Upper lobe of right lung (tissue), 1 donor: ENCODE data around the gene C3orf20. TPM values are rescaled to one million over a fixed set of nuclear protein-coding genes. Genes with fewer than 3 reads are reported as not detected.
A peak's percentile ranks its signal among the peaks of the same experiment; 100 is the strongest.

Experiments
- ATAC-seq: fragments of 200-7000 bp; cut with Tn5 transposase; one replicate; pipeline ENCODE4 v1.9.1; 2020; ENCODE audit warnings: mild to moderate bottlenecking, moderate library complexity
- DNase-seq: peaks from one replicate; pipeline ENCODE4 v3.0.0-alpha.2; 2020
- H3K27ac ChIP-seq: fragments of 200-600 bp; one replicate; pipeline ENCODE4 v1.8.0; 2022
- H3K27me3 ChIP-seq: fragments of 200-600 bp; one replicate; pipeline ENCODE4 v1.8.0; 2022; ENCODE audit warnings: mild to moderate bottlenecking
- H3K36me3 ChIP-seq: fragments of 200-600 bp; one replicate; pipeline ENCODE4 v1.8.0; 2022
- H3K4me1 ChIP-seq: fragments of 200-600 bp; one replicate; pipeline ENCODE4 v1.8.0; 2022
- H3K4me3 ChIP-seq: fragments of 200-600 bp; one replicate; pipeline ENCODE4 v1.8.0; 2022; ENCODE audit warnings: mild to moderate bottlenecking
- H3K9me3 ChIP-seq: fragments of 200-600 bp; one replicate; pipeline ENCODE4 v1.8.0; 2022
- intact Hi-C: fragments of 100-400 bp; cut with DNase I; formaldehyde crosslinking; loops from one replicate; pipeline ENCODE4 v1.11.0; 2022
- total RNA-seq: library from RNA; stranded (reverse); fragmentation: NEBNext Ultra II Directional; extraction: Animal tissue kit (Norgen Biotek cat#: 25700); gene quantifications from one replicate; pipeline ENCODE4 v1.2.1, GENCODE V29; 2021
- TF ChIP-seq, protein P1 (sequence below): fragments of 200-600 bp; IDR thresholded peaks from one replicate; pipeline ENCODE4 v1.8.0; 2022; ENCODE audit warnings: antibody characterized with exemption
- donor health status: DM: no; HTN: yes; CAD: no; lungs with severe emphysema.

C3orf20 gene
- total RNA-seq, 1 donor from 2014 or later: 0.14 TPM

- H3K4me1 ChIP-seq: peaks cover 19% of the 10 kb centered on the region
- peaks cover 4% of the 10 kb centered on the region for H3K27me3 ChIP-seq
- TF ChIP-seq, protein P1, sequence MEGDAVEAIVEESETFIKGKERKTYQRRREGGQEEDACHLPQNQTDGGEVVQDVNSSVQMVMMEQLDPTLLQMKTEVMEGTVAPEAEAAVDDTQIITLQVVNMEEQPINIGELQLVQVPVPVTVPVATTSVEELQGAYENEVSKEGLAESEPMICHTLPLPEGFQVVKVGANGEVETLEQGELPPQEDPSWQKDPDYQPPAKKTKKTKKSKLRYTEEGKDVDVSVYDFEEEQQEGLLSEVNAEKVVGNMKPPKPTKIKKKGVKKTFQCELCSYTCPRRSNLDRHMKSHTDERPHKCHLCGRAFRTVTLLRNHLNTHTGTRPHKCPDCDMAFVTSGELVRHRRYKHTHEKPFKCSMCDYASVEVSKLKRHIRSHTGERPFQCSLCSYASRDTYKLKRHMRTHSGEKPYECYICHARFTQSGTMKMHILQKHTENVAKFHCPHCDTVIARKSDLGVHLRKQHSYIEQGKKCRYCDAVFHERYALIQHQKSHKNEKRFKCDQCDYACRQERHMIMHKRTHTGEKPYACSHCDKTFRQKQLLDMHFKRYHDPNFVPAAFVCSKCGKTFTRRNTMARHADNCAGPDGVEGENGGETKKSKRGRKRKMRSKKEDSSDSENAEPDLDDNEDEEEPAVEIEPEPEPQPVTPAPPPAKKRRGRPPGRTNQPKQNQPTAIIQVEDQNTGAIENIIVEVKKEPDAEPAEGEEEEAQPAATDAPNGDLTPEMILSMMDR: no peak
- intact Hi-C loops: loop anchor here (5.0 kb wide), 1 partner anchor 128 kb away; no protein-coding TSS in a partner anchor
- no peak overlapping the region for H3K4me3 ChIP-seq
- H3K27ac ChIP-seq: no peak overlapping the region
- H3K9me3 ChIP-seq: no peaks in the 10 kb centered on the region
- DNase-seq (no peak), ATAC-seq (no peak)
- H3K36me3 ChIP-seq: no peaks in the 10 kb centered on the region
These were observed 119.5 kb downstream of the C3orf20 start for GRCh38 chr3:14794435-14794834.

- Histone ChIP-seq H3K4me3 (no peak overlapping the region), H3K27me3 (peaks cover 4% of the 10 kb centered on the region), H3K36me3 (no peaks in the 10 kb centered on the region), H3K9me3 (no peaks in the 10 kb centered on the region), H3K27ac (no peak overlapping the region), H3K4me1 (peaks cover 19% of the 10 kb centered on the region)
- DNase-seq (peak; percentile 11), ATAC-seq (no peak)
- TF ChIP-seq, protein P1: no peak
- intact Hi-C loops: no loop called here
These were observed 121.1 kb downstream of the C3orf20 start for GRCh38 chr3:14795996-14796395.

DNA sequence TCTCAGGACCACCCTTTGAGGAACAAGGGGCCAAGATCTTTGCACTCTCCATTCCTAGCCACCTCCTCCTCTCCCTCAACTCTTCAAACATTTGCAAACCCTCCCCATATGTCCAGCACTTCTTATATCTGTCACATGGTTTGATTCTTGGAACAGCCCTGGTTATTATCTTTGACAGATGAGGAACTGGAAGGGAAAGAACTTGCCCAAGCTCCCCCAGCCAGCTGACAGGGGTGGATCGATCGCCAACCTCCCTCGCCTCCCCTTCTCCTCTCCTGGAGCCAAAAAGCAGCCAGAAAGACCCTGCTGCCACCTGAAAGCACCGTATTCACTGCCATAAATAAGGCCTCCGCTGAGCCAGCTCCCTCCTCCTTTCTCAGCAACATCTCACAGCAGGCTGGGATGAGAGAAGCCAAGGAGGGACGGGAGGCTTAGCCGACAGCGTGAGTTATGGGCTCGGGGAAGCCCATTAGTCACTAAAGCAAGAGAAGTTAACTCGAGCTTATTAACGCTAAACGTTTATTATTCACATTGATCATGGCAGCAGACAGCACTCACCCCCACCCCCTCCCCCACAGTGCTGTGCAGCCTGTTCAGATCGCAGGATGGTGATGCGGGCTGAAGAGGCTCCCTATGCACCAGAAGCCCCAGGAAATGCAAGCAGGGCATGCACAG is 121.6 kb downstream of the C3orf20 start:
- no peak overlapping the region for H3K4me3 ChIP-seq
- peak; percentile 46 for DNase-seq
- H3K36me3 ChIP-seq: no peaks in the 10 kb centered on the region
- peaks cover 2% of the 10 kb centered on the region for H3K27me3 ChIP-seq
- H3K4me1 ChIP-seq: peaks cover 17% of the 10 kb centered on the region
- TF ChIP-seq, protein P1: no peak
- H3K9me3 ChIP-seq: no peaks in the 10 kb centered on the region
- intact Hi-C loops: no loop called here
- peak; percentile 50 for ATAC-seq
- H3K27ac ChIP-seq: no peak overlapping the region

DNA sequence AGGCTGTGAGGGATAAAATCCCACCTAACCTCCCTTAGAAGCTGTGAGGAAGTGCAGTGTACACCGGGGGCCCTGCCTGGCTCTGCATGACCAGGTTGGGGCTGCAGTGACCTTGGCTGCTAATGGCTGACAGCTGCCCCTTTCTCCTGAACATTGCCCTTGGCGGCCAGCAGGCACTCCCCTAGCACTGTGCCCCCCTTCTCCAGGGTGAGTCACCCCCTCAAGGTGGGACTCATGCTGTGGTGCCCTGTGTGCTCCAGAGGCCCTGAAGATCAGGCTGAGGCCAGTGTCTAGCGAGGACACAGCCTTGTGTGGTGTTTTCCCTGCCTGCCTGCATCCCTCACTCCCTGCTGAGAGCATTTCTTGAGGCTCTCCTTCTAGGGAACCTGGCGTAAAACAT is 122.8 kb downstream of the C3orf20 start:
- TF ChIP-seq, protein P1: no peak
- Histone ChIP-seq H3K36me3 (no peaks in the 10 kb centered on the region), H3K4me3 (no peak overlapping the region), H3K4me1 (peaks cover 19% of the 10 kb centered on the region), H3K9me3 (no peaks in the 10 kb centered on the region), H3K27ac (no peak overlapping the region), H3K27me3 (no peaks in the 10 kb centered on the region)
- peak; percentile 48 for DNase-seq
- no peak for ATAC-seq
- intact Hi-C loops: no loop called here

- Histone ChIP-seq H3K9me3 (no peaks in the 10 kb centered on the region), H3K27ac (no peak overlapping the region), H3K4me1 (peaks cover 19% of the 10 kb centered on the region), H3K36me3 (no peaks in the 10 kb centered on the region), H3K4me3 (no peak overlapping the region), H3K27me3 (no peaks in the 10 kb centered on the region)
- intact Hi-C loops: no loop called here
- ATAC-seq: no peak
- peak; percentile 22 for DNase-seq
- TF ChIP-seq, protein P1: no peak
These were observed 123.3 kb downstream of the C3orf20 start for GRCh38 chr3:14798231-14798630.

GRCh38 chr3:14799146-14799545 is 124.2 kb downstream of the C3orf20 start:
- DNase-seq: no peak
- H3K4me1 ChIP-seq: peaks cover 12% of the 10 kb centered on the region
- H3K9me3 ChIP-seq: no peaks in the 10 kb centered on the region
- TF ChIP-seq, protein P1: no peak
- H3K27me3 ChIP-seq: no peaks in the 10 kb centered on the region
- no peaks in the 10 kb centered on the region for H3K36me3 ChIP-seq
- H3K4me3 ChIP-seq: no peak overlapping the region
- ATAC-seq: no peak
- no peak overlapping the region for H3K27ac ChIP-seq
- intact Hi-C loops: no loop called here
